Adrenal gland (tissue), 12 donors: ENCODE results near the gene MAN1B1. TPM values are rescaled to one million over a fixed set of nuclear protein-coding genes. Genes with fewer than 3 reads are reported as not detected.

ENCODE experiments used
- DNase-seq, 7 donors: peaks; one replicate each; pipeline ENCODE4 v3.0.0-alpha.2; 2019 to 2020
- H3K27ac ChIP-seq, 5 donors: fragments of 200-600 bp; sonication (generic) in 4 of 5; 1 replicate in 3 of 5; 2 replicates in 2 of 5; pipeline versions ENCODE4 v1.5.1 to v1.8.0; 2016 to 2020; ENCODE audit warnings: mild to moderate bottlenecking in 1 of 5
- H3K27me3 ChIP-seq: fragments of 200-600 bp; 2 replicates; pipeline ENCODE4 v1.8.0; 2021
- H3K36me3 ChIP-seq, 2 donors: fragments of 200-600 bp; replicated peaks in 1 of 2; 1 replicate in 1 of 2; 2 replicates in 1 of 2; pipeline versions ENCODE4 v1.5.1 to v1.8.0; 2018 to 2022
- H3K4me1 ChIP-seq, 2 donors: fragments of 200-600 bp; replicated peaks in 1 of 2; 1 replicate in 1 of 2; 2 replicates in 1 of 2; pipeline versions ENCODE4 v1.5.1 to v1.8.0; 2018 to 2021
- H3K4me3 ChIP-seq, 4 donors: fragments of 200-600 bp; sonication (generic) in 3 of 4; one replicate each; pipeline ENCODE4 v1.5.1; 2016 to 2018
- H3K9me3 ChIP-seq, 3 donors: fragments of 200-600 bp; sonication (generic) in 1 of 3; replicated peaks in 1 of 3; 1 replicate in 2 of 3; 2 replicates in 1 of 3; pipeline versions ENCODE4 v1.5.1 to v1.8.0; 2016 to 2021
- CTCF ChIP-seq, 6 experiments: fragments of 450-650 bp in 4 of 6; fragments of 200-600 bp in 2 of 6; sonication (generic) in 1 of 6; IDR thresholded peaks; 1 replicate in 5 of 6; 2 replicates in 1 of 6; pipeline versions ENCODE4 v1.5.1 to v1.8.0; 2016 to 2021; ENCODE audit warnings: antibody characterized with exemption in 6 of 6, mild to moderate bottlenecking in 2 of 6, moderate library complexity in 1 of 6
- POLR2A ChIP-seq, 2 donors: fragments of 450-650 bp; IDR thresholded peaks; one replicate each; pipeline ENCODE4 v1.6.1; 2017; ENCODE audit warnings: antibody characterized with exemption in 2 of 2, mild to moderate bottlenecking in 2 of 2, moderate library complexity in 1 of 2
- WGBS, 4 donors: extraction: QIAGEN DNeasy Blood & Tissue Kit in 2 of 4; methylation state at CpG; one replicate each; pipeline versions ENCODE4 v1.1.5 to v1.1.7; 2013 to 2017; 5-methylcytosine and 5-hydroxymethylcytosine counted together
- intact Hi-C, 2 donors: fragments of 100-400 bp; cut with DNase I; formaldehyde crosslinking; loops; one replicate each; pipeline versions ENCODE4 v1.14.1 to v1.15.0; 2022 to 2023
- polyA plus RNA-seq, 3 donors: library from polyadenylated mRNA; stranded (reverse); fragments of 200-250 nt in 2 of 3; fragments of 350-450 nt in 1 of 3; fragmentation: Illumina TruSeq in 1 of 3; extraction: RNeasy Lipid Tissue Mini Kit (QIAGEN cat#74804) in 1 of 3; gene quantifications; one replicate each; pipeline ENCODE4 v1.2.3, GENCODE V29; 2013 to 2014
- total RNA-seq, 9 donors: library from RNA; depleted of rRNA in 4 of 9; stranded (reverse); fragments of >200 nt in 4 of 9; fragments of 120-200 nt in 1 of 9; fragmentation: NEBNext Ultra II Directional in 1 of 9; extraction: Animal tissue kit (Norgen Biotek cat#: 25700) in 1 of 9; gene quantifications; one replicate each; pipeline versions ENCODE4 v1.1.0 to v1.2.4, GENCODE V29; 2013 to 2023
- donor health status: healthy with polysubstance abuse.
- donor health status: Bipolar disorder and iron deficiency.
- donor health status: DM: yes; HTN: yes; CAD: no.
- donor health status: DM: no; HTN: no; CAD: no.
- donor health status: DM: no; HTN: no; CAD: no.
- donor health status: DM: yes; HTN: yes; CAD: no.

The MAN1B1 gene
- total and polyA plus RNA-seq, 12 donors: 44.4 to 138 (median 67.9) TPM

GRCh38 chr9:137045294-137046087 is 41.3 kb upstream of the MAN1B1 start:
- Histone ChIP-seq H3K27ac (peak overlapping the region in 2 of 5 donors; percentile 58 to 69), H3K27me3 (peaks cover 48% of the 10 kb centered on the region), H3K9me3 (no peaks in the 10 kb centered on the region), H3K4me1 (peaks cover 5 to 15% of the 10 kb centered on the region in 2 donors), H3K4me3 (peak overlapping the region in 1 of 4 donors; percentile 62), H3K36me3 (no peaks in the 10 kb centered on the region)
- WGBS, 4 donors: 0 to 19% (median 2%) methylated on average over 8 to 96 of the region's 96 CpGs
- no peak for DNase-seq
- intact Hi-C loops: no loop called here
- TF ChIP-seq CTCF (IDR thresholded peaks at IDR 0.05): no peak

- WGBS, 4 donors: 0 to 1% (median 0%) methylated on average over 14 to 57 of the region's 57 CpGs
- peak; percentile 69 to 88 (median 78) for DNase-seq
- Histone ChIP-seq H3K27me3 (peaks cover 53% of the 10 kb centered on the region), H3K4me1 (peaks cover 5 to 15% of the 10 kb centered on the region in 2 donors), H3K4me3 (peak within 1 kb of the TSS in 1 of 4 donors; percentile 62), H3K9me3 (no peaks in the 10 kb centered on the region), H3K27ac (peak within 1 kb of the TSS in 2 of 5 donors; percentile 58 to 69), H3K36me3 (no peaks in the 10 kb centered on the region)
- intact Hi-C loops: no loop called here
- TF ChIP-seq CTCF (IDR thresholded peaks at IDR 0.05) (peak; percentile 57 to 87 (median 77)), POLR2A (IDR thresholded peaks at IDR 0.05) (no peak)
Measured at GRCh38 chr9:137046088-137046787, 40.5 kb upstream of the MAN1B1 start, which contains the start of gene NPDC1. TSS of gene NPDC1 (minus strand) at chr9:137046177. CDS start at chr9:137045989, 188 bp downstream.

- no peaks in the 10 kb centered on the region for H3K9me3 ChIP-seq
- intact Hi-C loops: no loop called here
- WGBS, 4 donors: 32 to 47% (median 37%) methylated on average over 15 to 72 of the region's 72 CpGs
- peaks cover 5 to 21% of the 10 kb centered on the region in 2 donors for H3K4me1 ChIP-seq
- no peaks in the 10 kb centered on the region for H3K36me3 ChIP-seq
- H3K27ac ChIP-seq: no peak overlapping the region
- H3K27me3 ChIP-seq: peaks cover 73% of the 10 kb centered on the region
- DNase-seq: no peak
- TF ChIP-seq CTCF (IDR thresholded peaks at IDR 0.05) (no peak), POLR2A (IDR thresholded peaks at IDR 0.05) (no peak)
- H3K4me3 ChIP-seq: no peak overlapping the region
Measured at GRCh38 chr9:137048655-137049543, 37.9 kb upstream of the MAN1B1 start.
